Stomach (tissue), 4 donors: ENCODE data around the gene CREB5.

Experiments
- CTCF ChIP-seq, 7 experiments: fragments of 450-650 bp in 4 of 7; fragments of 200-600 bp in 3 of 7; sonication (generic) in 3 of 7; IDR thresholded peaks; one replicate each; pipeline ENCODE4 v1.5.1; 2016 to 2019; ENCODE audit warnings: antibody characterized with exemption in 7 of 7, control low read depth in 2 of 7, mild to moderate bottlenecking in 1 of 7
- EP300 ChIP-seq: sonication (generic); formaldehyde crosslinking; IDR thresholded peaks from one replicate; pipeline ENCODE4 v1.6.1; 2017; ENCODE audit warnings: antibody characterized with exemption
- POLR2A ChIP-seq, 4 donors: fragments of 450-650 bp; IDR thresholded peaks; one replicate each; pipeline ENCODE4 v1.6.1; 2016; ENCODE audit warnings: antibody characterized with exemption in 4 of 4, control low read depth in 2 of 4, mild to moderate bottlenecking in 1 of 4, moderate library complexity in 1 of 4
- POLR2AphosphoS5 ChIP-seq, 3 donors: sonication (generic); formaldehyde crosslinking; IDR thresholded peaks; one replicate each; pipeline ENCODE4 v1.6.1; 2016; ENCODE audit warnings: antibody characterized with exemption in 3 of 3

DNA sequence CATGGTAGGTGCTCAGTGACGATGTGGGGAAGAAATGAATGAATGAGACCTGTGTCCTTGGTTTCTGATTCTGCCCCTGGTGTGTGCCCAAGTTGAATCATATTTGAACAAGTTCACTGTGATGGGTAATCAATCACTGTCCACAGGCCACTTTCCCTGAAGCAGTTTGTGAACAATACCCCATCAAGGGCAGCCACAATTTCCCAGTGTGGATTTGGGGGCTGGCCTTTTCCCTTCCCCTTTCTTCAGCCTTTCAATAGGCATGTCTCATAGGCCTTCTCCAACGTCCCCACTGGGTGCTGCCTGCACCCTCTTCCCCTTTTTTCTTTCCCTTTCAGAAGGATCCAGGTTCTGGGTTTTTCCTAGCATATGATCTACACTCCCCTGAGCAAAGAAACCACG, 64.7 kb downstream of the CREB5 start:
- no peak for TF ChIP-seq CTCF (IDR thresholded peaks at IDR 0.05)
- TF ChIP-seq POLR2A (IDR thresholded peaks at IDR 0.05), result no peak
- TF ChIP-seq EP300, result no peak
- no peak for TF ChIP-seq POLR2AphosphoS5 (IDR thresholded peaks at IDR 0.05)
